Esophagus squamous epithelium (tissue), 5 donors: ENCODE measurements around the gene KRTAP19-3. TPM values are rescaled to one million over a fixed set of nuclear protein-coding genes. Genes with fewer than 3 reads are reported as not detected.
A peak's percentile ranks its signal among the peaks of the same experiment; 100 is the strongest.
"Not testable (repeated sequence)": the region's sequence is repeated elsewhere in the genome, so short reads cannot be mapped to it uniquely, and the experiment has no call there.

Source experiments
- DNase-seq: peaks from one replicate; lab custom pipeline; 2025; lab: John Stamatoyannopoulos, UW
- H3K27ac ChIP-seq, 4 donors: fragments of 200-600 bp; sonication (generic); one replicate each; pipeline ENCODE4 v1.5.1; 2016 to 2019; ENCODE audit warnings: mild to moderate bottlenecking in 1 of 4
- H3K27me3 ChIP-seq, 4 donors: fragments of 200-600 bp; sonication (generic); 1 replicate in 3 of 4; 2 replicates in 1 of 4; pipeline versions ENCODE4 v1.5.1 to v1.6.0; 2017 to 2021; ENCODE audit warnings: antibody characterized with exemption in 1 of 4
- H3K36me3 ChIP-seq, 3 donors: fragments of 200-600 bp; sonication (generic); one replicate each; pipeline ENCODE4 v1.5.1; 2016 to 2019
- H3K4me1 ChIP-seq, 3 donors: fragments of 200-600 bp; sonication (generic); one replicate each; pipeline ENCODE4 v1.5.1; 2017 to 2019
- H3K4me3 ChIP-seq, 4 donors: fragments of 200-600 bp; sonication (generic); 1 replicate in 3 of 4; 2 replicates in 1 of 4; pipeline ENCODE4 v1.5.1; 2016 to 2019; ENCODE audit warnings: mild to moderate bottlenecking in 2 of 4, moderate library complexity in 1 of 4
- H3K9me3 ChIP-seq, 3 donors: fragments of 200-600 bp; sonication (generic); one replicate each; pipeline ENCODE4 v1.5.1; 2016 to 2019
- CTCF ChIP-seq, 6 experiments: fragments of 450-650 bp in 4 of 6; fragments of 200-600 bp in 2 of 6; sonication (generic) in 2 of 6; IDR thresholded peaks; one replicate each; pipeline ENCODE4 v1.5.1; 2016 to 2019; ENCODE audit warnings: antibody characterized with exemption in 6 of 6, mild to moderate bottlenecking in 4 of 6, moderate library complexity in 4 of 6
- POLR2A ChIP-seq, 4 donors: fragments of 450-650 bp; IDR thresholded peaks; one replicate each; pipeline ENCODE4 v1.6.1; 2017; ENCODE audit warnings: antibody characterized with exemption in 4 of 4, mild to moderate bottlenecking in 4 of 4, moderate library complexity in 3 of 4
- WGBS, 2 donors: methylation state at CpG; one replicate each; pipeline ENCODE4 v1.1.5; 2018; 5-methylcytosine and 5-hydroxymethylcytosine counted together
- intact Hi-C: fragments of 100-400 bp; cut with DNase I; formaldehyde crosslinking; loops from one replicate; pipeline ENCODE4 v1.15.0; 2022
- total RNA-seq, 4 donors: library from RNA; depleted of rRNA; stranded (reverse); fragments of >200 nt; gene quantifications; one replicate each; pipeline ENCODE4 v1.1.0, GENCODE V29; 2016
- donor health status: DM: yes; HTN: yes; CAD: no.

KRTAP19-3 gene
- not detected for total RNA-seq

GRCh38 chr21:30491963-30492428 is at the start of gene KRTAP19-3:
Gene KRTAP19-3 (minus strand): TSS chr21:30492013. CDS start chr21:30491957, 56 bp downstream.
- WGBS, 2 donors: 80 to 84% methylated on average over 2 of the region's 2 CpGs
- DNase-seq: no peak
- Histone ChIP-seq H3K27me3 (no peaks in the 10 kb centered on the region), H3K9me3 (peaks cover 0 to 3% (median 0%) of the 10 kb centered on the region in 3 donors), H3K27ac (no peak within 1 kb of the TSS), H3K36me3 (no peaks in the 10 kb centered on the region), H3K4me3 (no peak within 1 kb of the TSS), H3K4me1 (no peaks in the 10 kb centered on the region)
- intact Hi-C loops: no loop called here
- no peak for TF ChIP-seq POLR2A (IDR thresholded peaks at IDR 0.05)
- no peak for TF ChIP-seq CTCF (IDR thresholded peaks at IDR 0.05)

GRCh38 chr21:30518876-30519275 is 27.1 kb upstream of the KRTAP19-3 start:
- Histone ChIP-seq H3K4me3 (no peak overlapping the region), H3K9me3 (no peaks in the 10 kb centered on the region), H3K27ac (no peak overlapping the region), H3K36me3 (no peaks in the 10 kb centered on the region), H3K27me3 (no peaks in the 10 kb centered on the region), H3K4me1 (no peaks in the 10 kb centered on the region)
- no peak for DNase-seq
- intact Hi-C loops: no loop called here
- WGBS, 2 donors: 73 to 87% methylated on average over 1 of the region's 1 CpG
- TF ChIP-seq POLR2A (IDR thresholded peaks at IDR 0.05): no peak
- TF ChIP-seq CTCF (IDR thresholded peaks at IDR 0.05): no peak

- WGBS, 2 donors: 68 to 71% methylated on average over 1 of the region's 1 CpG
- intact Hi-C loops: no loop called here
Observed at GRCh38 chr21:30515681-30516080, 23.9 kb upstream of the KRTAP19-3 start.

GRCh38 chr21:30505621-30506205 is 13.9 kb upstream of the KRTAP19-3 start:
- 27 to 30% methylated on average over 4 of the region's 4 CpGs for WGBS, 2 donors
- H3K27me3 ChIP-seq, H3K4me3 ChIP-seq, H3K4me1 ChIP-seq, H3K9me3 ChIP-seq, DNase-seq, H3K27ac ChIP-seq, intact Hi-C loops, H3K36me3 ChIP-seq: not testable (repeated sequence)
- TF ChIP-seq CTCF (IDR thresholded peaks at IDR 0.05): peak in 2 of 6 experiments; percentile 12 to 24

More at GRCh38 chr21:30515681-30516080, 23.9 kb upstream of the KRTAP19-3 start:
- no peak overlapping the region for H3K4me3 ChIP-seq
- no peaks in the 10 kb centered on the region for H3K4me1 ChIP-seq
- no peaks in the 10 kb centered on the region for H3K36me3 ChIP-seq
- H3K27me3 ChIP-seq: no peaks in the 10 kb centered on the region
- no peak for DNase-seq
- H3K9me3 ChIP-seq: no peaks in the 10 kb centered on the region
- H3K27ac ChIP-seq: no peak overlapping the region
- TF ChIP-seq POLR2A (IDR thresholded peaks at IDR 0.05) (no peak), CTCF (IDR thresholded peaks at IDR 0.05) (no peak)

GRCh38 chr21:30502041-30502440 is 10.2 kb upstream of the KRTAP19-3 start, which contains the start of gene KRTAP19-5:
Gene KRTAP19-5 (minus strand): TSS chr21:30502141. CDS start chr21:30502090, 51 bp downstream.
- WGBS, 2 donors: 61 to 62% methylated on average over 4 to 5 of the region's 6 CpGs
- H3K36me3 ChIP-seq: no peaks in the 10 kb centered on the region

More at GRCh38 chr21:30502041-30502440, 10.2 kb upstream of the KRTAP19-3 start, which contains the start of gene KRTAP19-5:
- H3K4me3 ChIP-seq: no peak within 1 kb of the TSS
- H3K9me3 ChIP-seq: no peaks in the 10 kb centered on the region
- no peak within 1 kb of the TSS for H3K27ac ChIP-seq
- H3K27me3 ChIP-seq: no peaks in the 10 kb centered on the region
- H3K4me1 ChIP-seq: no peaks in the 10 kb centered on the region
- TF ChIP-seq POLR2A (IDR thresholded peaks at IDR 0.05) (no peak), CTCF (IDR thresholded peaks at IDR 0.05) (no peak)
- intact Hi-C loops: no loop called here
- DNase-seq: no peak
